Measurements from ENCODE around the gene TTC33. TPM values are rescaled to one million over a fixed set of nuclear protein-coding genes. Genes with fewer than 3 reads are reported as not detected.
"Not testable (repeated sequence)": the region's sequence is repeated elsewhere in the genome, so short reads cannot be mapped to it uniquely, and the experiment has no call there.

TTC33 gene
- total and polyA plus RNA-seq, 2 of the 13 experiments (the other 11 are each of a cell fraction or from before 2014, with no cell fraction given): 4.5 to 20.0 TPM

DNA sequence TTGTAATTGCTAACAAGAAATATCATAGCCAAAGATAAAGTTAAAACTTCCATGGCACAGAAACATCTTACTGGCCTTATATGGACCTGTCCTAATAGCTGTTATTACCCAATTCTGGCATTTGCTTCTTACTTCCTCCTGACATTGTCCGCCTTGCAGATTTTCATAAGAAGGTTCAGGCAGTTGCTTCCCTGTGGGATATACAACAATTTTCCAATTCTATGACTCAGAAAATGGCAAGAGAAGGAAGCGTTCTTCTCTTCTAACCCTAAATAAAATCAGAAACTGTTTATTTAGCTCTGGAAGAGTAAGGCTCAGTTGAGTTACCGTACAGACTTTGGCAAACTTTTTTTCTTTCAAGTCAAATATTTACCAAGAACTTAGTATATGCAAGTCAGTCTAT, 40.7 kb upstream of the TTC33 start (continued):
- TF ChIP-seq, protein P1, sequence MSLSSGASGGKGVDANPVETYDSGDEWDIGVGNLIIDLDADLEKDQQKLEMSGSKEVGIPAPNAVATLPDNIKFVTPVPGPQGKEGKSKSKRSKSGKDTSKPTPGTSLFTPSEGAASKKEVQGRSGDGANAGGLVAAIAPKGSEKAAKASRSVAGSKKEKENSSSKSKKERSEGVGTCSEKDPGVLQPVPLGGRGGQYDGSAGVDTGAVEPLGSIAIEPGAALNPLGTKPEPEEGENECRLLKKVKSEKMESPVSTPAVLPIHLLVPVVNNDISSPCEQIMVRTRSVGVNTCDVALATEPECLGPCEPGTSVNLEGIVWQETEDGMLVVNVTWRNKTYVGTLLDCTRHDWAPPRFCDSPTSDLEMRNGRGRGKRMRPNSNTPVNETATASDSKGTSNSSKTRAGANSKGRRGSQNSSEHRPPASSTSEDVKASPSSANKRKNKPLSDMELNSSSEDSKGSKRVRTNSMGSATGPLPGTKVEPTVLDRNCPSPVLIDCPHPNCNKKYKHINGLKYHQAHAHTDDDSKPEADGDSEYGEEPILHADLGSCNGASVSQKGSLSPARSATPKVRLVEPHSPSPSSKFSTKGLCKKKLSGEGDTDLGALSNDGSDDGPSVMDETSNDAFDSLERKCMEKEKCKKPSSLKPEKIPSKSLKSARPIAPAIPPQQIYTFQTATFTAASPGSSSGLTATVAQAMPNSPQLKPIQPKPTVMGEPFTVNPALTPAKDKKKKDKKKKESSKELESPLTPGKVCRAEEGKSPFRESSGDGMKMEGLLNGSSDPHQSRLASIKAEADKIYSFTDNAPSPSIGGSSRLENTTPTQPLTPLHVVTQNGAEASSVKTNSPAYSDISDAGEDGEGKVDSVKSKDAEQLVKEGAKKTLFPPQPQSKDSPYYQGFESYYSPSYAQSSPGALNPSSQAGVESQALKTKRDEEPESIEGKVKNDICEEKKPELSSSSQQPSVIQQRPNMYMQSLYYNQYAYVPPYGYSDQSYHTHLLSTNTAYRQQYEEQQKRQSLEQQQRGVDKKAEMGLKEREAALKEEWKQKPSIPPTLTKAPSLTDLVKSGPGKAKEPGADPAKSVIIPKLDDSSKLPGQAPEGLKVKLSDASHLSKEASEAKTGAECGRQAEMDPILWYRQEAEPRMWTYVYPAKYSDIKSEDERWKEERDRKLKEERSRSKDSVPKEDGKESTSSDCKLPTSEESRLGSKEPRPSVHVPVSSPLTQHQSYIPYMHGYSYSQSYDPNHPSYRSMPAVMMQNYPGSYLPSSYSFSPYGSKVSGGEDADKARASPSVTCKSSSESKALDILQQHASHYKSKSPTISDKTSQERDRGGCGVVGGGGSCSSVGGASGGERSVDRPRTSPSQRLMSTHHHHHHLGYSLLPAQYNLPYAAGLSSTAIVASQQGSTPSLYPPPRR (CRISPR knock-in tag; IDR thresholded peaks at IDR 0.05; ENCODE audit: borderline replicate concordance): no peak
- TF ChIP-seq ZNF800 (CRISPR knock-in tag; IDR thresholded peaks at IDR 0.05) (0 out of 2 replicates have a peak, but pooled peaks have one; percentile 52), AGO2 (optimal IDR thresholded peaks at IDR 0.05; ENCODE audit: low read depth, low read length) (no peak), ZNF598 (CRISPR knock-in tag; IDR thresholded peaks at IDR 0.05; ENCODE audit: borderline replicate concordance) (no peak), ZNF775 (CRISPR knock-in tag; IDR thresholded peaks at IDR 0.05; ENCODE audit: borderline replicate concordance) (no peak), MAFK (conservative IDR thresholded peaks at IDR 0.05 in 1 of 2, IDR thresholded peaks at IDR 0.05 in 1 of 2; ENCODE audit: low read length in 2 of 2) (no peak), MTA3 (CRISPR knock-in tag; IDR thresholded peaks at IDR 0.05) (no peak), MAFF (IDR thresholded peaks at IDR 0.05; ENCODE audit: low read depth, low read length) (no peak), ZNF607 (CRISPR knock-in tag; IDR thresholded peaks at IDR 0.05; ENCODE audit: borderline replicate concordance) (no peak)

- DNase-seq (ENCODE audit: low spot score); H3K4me3 ChIP-seq (replicated peaks in 1 of 3; ENCODE audit: insufficient read depth in 1 of 3, low read depth in 2 of 3, low read length in 3 of 3); H3K27ac ChIP-seq (ENCODE audit: extremely low read length, insufficient read depth, low read length); H3K9me3 ChIP-seq (ENCODE audit: low read length); FAIRE-seq; in situ Hi-C loops (cut with HindIII; ENCODE audit: extremely low pct_ligation_motif_present, low pct_unique_long_range_greater_than_20kb); H2AFZ ChIP-seq (ENCODE audit: low read length); H3K36me3 ChIP-seq (replicated peaks in 1 of 2; ENCODE audit: control insufficient read depth in 1 of 2, insufficient read depth in 2 of 2, low read length in 2 of 2); H3K9ac ChIP-seq (ENCODE audit: insufficient read depth, low read depth, low read length); intact Hi-C loops (cut with micrococcal nuclease; ENCODE audit: unreplicated experiment); H3K4me2 ChIP-seq (ENCODE audit: low read depth, low read length); CTCF ChIA-PET (ENCODE audit: low intra/inter-chr PET ratio, low total read pairs); POLR2A ChIA-PET; ATAC-seq; BruUV-seq (replicated peaks); H3K27me3 ChIP-seq (ENCODE audit: control insufficient read depth in 1 of 2, insufficient read depth in 2 of 2, low read length in 2 of 2): not testable (repeated sequence)
- Histone ChIP-seq H3K4me1 (ENCODE audit: insufficient read depth, low read length) (peaks cover 78% of the 10 kb centered on the region), H4K20me1 (ENCODE audit: insufficient read depth, low read length) (peaks cover 12% of the 10 kb centered on the region), H3K79me2 (ENCODE audit: insufficient read depth, low read length) (peaks cover 75% of the 10 kb centered on the region)
- 94% methylated on average over 3 of the region's 3 CpGs for WGBS (ENCODE audit: low lambda C conversion rate)
These were observed 39.1 kb upstream of the TTC33 start for GRCh38 chr5:40794877-40795276.

DNA sequence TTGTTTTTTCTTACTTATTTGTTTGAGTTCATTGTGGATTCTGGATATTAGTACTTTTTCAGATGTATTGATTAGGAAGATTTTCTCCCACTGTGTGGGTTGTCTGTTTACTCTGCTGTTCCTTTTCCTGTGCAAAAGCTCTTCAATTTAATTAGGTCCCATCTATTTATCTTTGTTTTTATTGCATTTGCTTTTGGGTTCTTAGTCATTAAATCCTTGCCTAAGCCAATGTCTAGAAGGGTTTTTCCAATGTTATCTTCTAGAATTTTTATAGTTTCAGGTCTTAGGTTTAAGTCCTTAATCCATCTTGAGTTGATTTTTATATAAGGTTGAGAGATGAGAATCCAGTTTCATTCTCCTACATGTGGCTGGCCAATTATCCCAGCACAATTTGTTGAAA, 38.6 kb upstream of the TTC33 start:
- BruUV-seq (replicated peaks); POLR2A ChIA-PET; DNase-seq (ENCODE audit: low spot score); H2AFZ ChIP-seq (ENCODE audit: low read length); H3K36me3 ChIP-seq (replicated peaks in 1 of 2; ENCODE audit: control insufficient read depth in 1 of 2, insufficient read depth in 2 of 2, low read length in 2 of 2); H3K27me3 ChIP-seq (ENCODE audit: control insufficient read depth in 1 of 2, insufficient read depth in 2 of 2, low read length in 2 of 2); H3K9me3 ChIP-seq (ENCODE audit: low read length); H3K27ac ChIP-seq (ENCODE audit: extremely low read length, insufficient read depth, low read length); in situ Hi-C loops (cut with HindIII; ENCODE audit: extremely low pct_ligation_motif_present, low pct_unique_long_range_greater_than_20kb); ATAC-seq; CTCF ChIA-PET (ENCODE audit: low intra/inter-chr PET ratio, low total read pairs); H3K4me2 ChIP-seq (ENCODE audit: low read depth, low read length); FAIRE-seq; intact Hi-C loops (cut with micrococcal nuclease; ENCODE audit: unreplicated experiment); H3K9ac ChIP-seq (ENCODE audit: insufficient read depth, low read depth, low read length); H3K4me3 ChIP-seq (replicated peaks in 1 of 3; ENCODE audit: insufficient read depth in 1 of 3, low read depth in 2 of 3, low read length in 3 of 3): not testable (repeated sequence)
- Histone ChIP-seq H3K4me1 (ENCODE audit: insufficient read depth, low read length) (peaks cover 78% of the 10 kb centered on the region), H3K79me2 (ENCODE audit: insufficient read depth, low read length) (peaks cover 81% of the 10 kb centered on the region), H4K20me1 (ENCODE audit: insufficient read depth, low read length) (peaks cover 12% of the 10 kb centered on the region)
